ENCODE measurements around the gene MCRIP1.

MCRIP1 gene

DNA sequence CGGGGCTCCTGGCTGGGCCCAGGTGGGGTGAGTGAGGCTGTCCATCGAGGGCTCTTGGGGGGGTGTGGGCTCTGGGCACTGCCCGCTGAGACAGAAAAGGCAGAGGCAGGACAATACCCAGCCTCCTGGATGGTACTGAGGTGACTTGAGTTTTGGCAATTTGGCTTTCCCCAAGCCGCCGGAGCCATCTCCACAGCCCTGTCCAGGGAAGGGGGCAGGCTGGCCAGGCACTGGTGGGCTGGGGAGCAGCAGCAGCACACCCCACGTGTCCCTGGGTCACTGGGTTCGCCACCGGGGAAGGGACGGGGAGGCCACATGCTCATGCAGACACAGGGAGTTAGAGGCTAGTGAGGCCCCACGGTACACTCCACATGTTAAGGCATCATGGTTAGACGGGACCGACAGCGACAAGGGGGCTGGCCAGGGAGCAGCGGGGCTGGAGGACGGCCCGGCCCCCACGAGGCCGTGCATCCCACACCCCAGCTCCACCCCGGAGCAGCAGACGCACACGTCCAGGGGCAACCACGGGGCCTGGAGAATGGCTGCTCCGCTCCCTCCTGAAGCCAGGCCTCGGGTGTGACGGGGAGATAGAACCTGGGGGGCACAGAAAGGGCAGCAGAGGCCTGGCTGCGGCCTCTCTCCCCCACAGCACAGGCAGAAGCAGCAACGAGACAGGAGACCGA is 35.0 kb upstream of the MCRIP1 start:
- H3K4me3 ChIP-seq (ENCODE audit: low read depth, low read length) = no peak overlapping the region
- H3K27me3 ChIP-seq (ENCODE audit: control insufficient read depth, insufficient read depth, low read length) = no peaks in the 10 kb centered on the region
- H3K4me1 ChIP-seq (ENCODE audit: control insufficient read depth, insufficient read depth, low read length) = peaks cover 38% of the 10 kb centered on the region
- H3K9me3 ChIP-seq (ENCODE audit: control insufficient read depth, insufficient read depth, low read depth, low read length) = no peaks in the 10 kb centered on the region
- peak overlapping the region; percentile 56 for H3K9ac ChIP-seq (ENCODE audit: low read length)
- H3K27ac ChIP-seq (ENCODE audit: low read depth, low read length) = peak overlapping the region; percentile 74; the same call in 1 of the 2 replicates
- peaks cover 47% of the 10 kb centered on the region for H3K36me3 ChIP-seq (ENCODE audit: control insufficient read depth, insufficient read depth, low read length)

DNA sequence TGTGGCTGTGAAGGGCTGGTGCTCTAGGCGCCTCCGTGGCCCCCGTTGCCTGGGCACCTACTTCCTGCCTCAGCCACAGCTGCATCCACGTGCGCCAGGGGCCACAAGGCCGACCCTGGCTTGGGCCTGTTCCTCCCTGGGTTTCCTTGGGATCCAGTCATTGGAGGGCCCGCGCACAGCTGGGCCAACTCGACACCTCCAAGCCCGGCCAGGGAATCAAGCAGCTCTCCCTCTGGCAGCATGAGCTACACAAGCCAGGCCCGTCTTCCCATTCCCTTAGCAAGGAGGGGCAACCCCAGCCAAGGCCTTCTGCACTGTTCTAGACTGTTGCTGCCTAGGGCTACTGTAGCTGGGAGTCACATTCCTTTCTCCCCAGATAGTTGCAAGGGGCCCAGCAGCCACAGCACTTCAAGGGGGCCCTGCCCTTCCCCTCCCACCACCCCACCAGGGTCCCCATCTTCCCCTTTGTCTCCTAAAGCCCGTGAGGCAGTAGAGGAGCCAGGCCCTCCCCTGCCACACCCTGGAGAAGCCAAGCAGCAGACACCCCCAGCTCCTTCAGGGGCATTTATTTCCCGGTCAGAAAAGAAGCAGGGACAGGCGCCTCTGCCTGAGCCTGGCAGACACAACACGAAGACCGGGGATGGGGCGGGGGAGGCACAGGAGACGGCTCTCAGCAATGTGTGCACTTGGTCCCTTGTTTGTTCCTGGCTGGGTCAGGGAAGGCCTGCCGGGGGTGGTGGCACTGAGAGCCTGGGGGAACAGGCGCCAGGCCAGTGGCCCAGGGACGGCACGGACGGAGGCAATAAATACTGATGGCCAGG is 34.3 kb upstream of the MCRIP1 start:
- no peaks in the 10 kb centered on the region for H3K27me3 ChIP-seq (ENCODE audit: control insufficient read depth, insufficient read depth, low read length)
- H3K4me3 ChIP-seq (ENCODE audit: low read depth, low read length) = no peak overlapping the region
- 0 out of 2 replicates have a peak overlapping the region, but pooled peaks have one; percentile 74 for H3K27ac ChIP-seq (ENCODE audit: low read depth, low read length)
- peak overlapping the region; percentile 56 for H3K9ac ChIP-seq (ENCODE audit: low read length)
- peaks cover 53% of the 10 kb centered on the region for H3K36me3 ChIP-seq (ENCODE audit: control insufficient read depth, insufficient read depth, low read length)
- peaks cover 38% of the 10 kb centered on the region for H3K4me1 ChIP-seq (ENCODE audit: control insufficient read depth, insufficient read depth, low read length)
- H3K9me3 ChIP-seq (ENCODE audit: control insufficient read depth, insufficient read depth, low read depth, low read length) = no peaks in the 10 kb centered on the region

- no peak overlapping the region for H3K4me3 ChIP-seq (ENCODE audit: low read depth, low read length)
- H3K4me1 ChIP-seq (ENCODE audit: control insufficient read depth, insufficient read depth, low read length) = peaks cover 38% of the 10 kb centered on the region
- H3K9me3 ChIP-seq (ENCODE audit: control insufficient read depth, insufficient read depth, low read depth, low read length) = no peaks in the 10 kb centered on the region
- no peak overlapping the region for H3K27ac ChIP-seq (ENCODE audit: low read depth, low read length)
- H3K27me3 ChIP-seq (ENCODE audit: control insufficient read depth, insufficient read depth, low read length) = no peaks in the 10 kb centered on the region
- H3K9ac ChIP-seq (ENCODE audit: low read length) = no peak overlapping the region
- H3K36me3 ChIP-seq (ENCODE audit: control insufficient read depth, insufficient read depth, low read length) = peaks cover 53% of the 10 kb centered on the region
These were observed 33.5 kb upstream of the MCRIP1 start for GRCh38 chr17:81866440-81867169.

DNA sequence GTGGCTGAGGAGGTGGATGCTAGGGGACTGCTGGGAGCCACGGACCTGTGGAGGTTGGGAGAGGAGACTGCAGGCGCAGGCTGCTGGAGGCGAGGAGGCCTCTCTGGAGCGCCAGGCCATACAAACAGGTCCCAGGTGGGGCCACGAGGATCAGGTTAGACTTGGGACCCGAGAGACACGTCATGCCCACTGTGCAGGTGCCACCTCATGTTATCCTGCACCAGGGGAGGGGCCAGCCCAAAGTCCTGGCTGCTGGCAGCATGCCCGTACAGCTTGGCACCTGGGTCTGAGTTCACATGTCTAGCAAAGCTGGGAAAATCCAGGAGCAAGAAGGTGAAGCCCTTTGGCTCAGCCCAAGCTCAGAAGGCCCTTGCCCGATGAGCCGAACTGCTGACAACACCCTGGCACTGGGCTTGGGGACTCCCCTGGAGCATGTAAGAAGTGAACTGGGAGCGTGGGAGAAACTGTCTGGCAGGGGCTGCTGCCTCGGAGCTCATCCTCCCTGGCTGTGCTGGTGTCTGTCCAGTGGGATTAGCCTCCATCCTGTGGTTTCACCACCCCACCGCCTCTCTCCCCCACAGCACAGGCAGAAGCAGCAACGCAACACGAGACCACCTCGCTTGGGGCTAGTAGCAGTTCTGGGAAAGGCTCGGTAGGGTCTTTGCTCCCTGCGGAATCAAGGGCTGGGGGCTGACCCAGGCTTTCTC is 32.8 kb upstream of the MCRIP1 start:
- Histone ChIP-seq H3K27ac (ENCODE audit: low read depth, low read length) (no peak overlapping the region), H3K36me3 (ENCODE audit: control insufficient read depth, insufficient read depth, low read length) (peaks cover 53% of the 10 kb centered on the region), H3K9me3 (ENCODE audit: control insufficient read depth, insufficient read depth, low read depth, low read length) (no peaks in the 10 kb centered on the region), H3K4me3 (ENCODE audit: low read depth, low read length) (no peak overlapping the region), H3K9ac (ENCODE audit: low read length) (no peak overlapping the region), H3K27me3 (ENCODE audit: control insufficient read depth, insufficient read depth, low read length) (no peaks in the 10 kb centered on the region), H3K4me1 (ENCODE audit: control insufficient read depth, insufficient read depth, low read length) (peaks cover 38% of the 10 kb centered on the region)

- peaks cover 53% of the 10 kb centered on the region for H3K36me3 ChIP-seq (ENCODE audit: control insufficient read depth, insufficient read depth, low read length)
- no peaks in the 10 kb centered on the region for H3K9me3 ChIP-seq (ENCODE audit: control insufficient read depth, insufficient read depth, low read depth, low read length)
- H3K4me1 ChIP-seq (ENCODE audit: control insufficient read depth, insufficient read depth, low read length) = peaks cover 38% of the 10 kb centered on the region
- no peak overlapping the region for H3K4me3 ChIP-seq (ENCODE audit: low read depth, low read length)
- H3K9ac ChIP-seq (ENCODE audit: low read length) = no peak overlapping the region
- H3K27me3 ChIP-seq (ENCODE audit: control insufficient read depth, insufficient read depth, low read length) = no peaks in the 10 kb centered on the region
- H3K27ac ChIP-seq (ENCODE audit: low read depth, low read length) = no peak overlapping the region
These were observed 32.3 kb upstream of the MCRIP1 start for GRCh38 chr17:81865358-81865732.

DNA sequence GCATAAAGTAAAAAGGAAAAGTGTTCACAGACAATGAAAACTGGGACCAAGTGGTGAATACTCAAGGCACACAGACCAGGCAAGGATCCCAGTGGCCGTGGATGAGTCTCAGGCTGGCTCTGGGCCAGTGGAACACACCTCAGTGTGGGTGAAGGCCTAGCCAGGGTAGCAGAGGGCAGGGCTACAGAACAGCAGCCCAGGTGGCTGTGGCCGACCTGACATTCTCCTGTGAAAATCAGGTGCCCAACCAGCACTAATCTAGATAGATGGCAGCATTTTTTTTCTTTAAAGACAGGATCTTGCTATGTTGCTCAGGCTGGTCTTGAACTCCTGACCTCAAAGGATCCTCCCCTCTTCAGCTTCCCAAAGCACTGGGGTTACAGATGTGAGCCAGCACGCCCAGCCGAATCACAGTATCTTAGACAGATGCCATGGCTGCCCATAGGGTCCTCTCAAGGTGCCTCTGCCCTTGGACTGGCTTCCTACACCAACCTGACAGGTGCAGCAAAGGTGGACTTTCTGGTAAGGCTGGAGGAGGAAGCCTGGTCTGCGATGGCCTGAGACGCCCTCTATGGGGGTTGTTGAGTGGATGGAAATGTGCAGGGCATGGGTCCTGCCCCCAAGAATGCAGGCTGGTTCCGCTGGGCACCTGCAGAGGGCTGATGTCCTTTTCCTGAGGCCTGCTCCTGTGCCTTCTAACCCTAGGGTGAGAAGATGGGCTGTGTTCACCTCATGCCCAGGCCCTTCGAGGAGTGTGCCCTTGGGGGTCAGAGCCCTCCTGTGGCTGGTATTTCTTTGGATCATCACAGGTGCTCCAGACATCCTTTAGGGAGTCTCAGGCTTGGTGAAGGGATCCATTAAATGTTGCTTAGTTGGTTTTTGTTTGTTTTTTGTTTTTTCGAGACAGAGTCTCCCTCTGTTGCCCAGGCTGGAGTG is 31.0 kb upstream of the MCRIP1 start:
- H3K27me3 ChIP-seq (ENCODE audit: control insufficient read depth, insufficient read depth, low read length) = no peaks in the 10 kb centered on the region
- H3K4me3 ChIP-seq (ENCODE audit: low read depth, low read length) = no peak overlapping the region
- H3K9me3 ChIP-seq (ENCODE audit: control insufficient read depth, insufficient read depth, low read depth, low read length) = no peaks in the 10 kb centered on the region
- no peak overlapping the region for H3K27ac ChIP-seq (ENCODE audit: low read depth, low read length)
- H3K36me3 ChIP-seq (ENCODE audit: control insufficient read depth, insufficient read depth, low read length) = peaks cover 50% of the 10 kb centered on the region
- H3K4me1 ChIP-seq (ENCODE audit: control insufficient read depth, insufficient read depth, low read length) = peaks cover 33% of the 10 kb centered on the region
- no peak overlapping the region for H3K9ac ChIP-seq (ENCODE audit: low read length)

DNA sequence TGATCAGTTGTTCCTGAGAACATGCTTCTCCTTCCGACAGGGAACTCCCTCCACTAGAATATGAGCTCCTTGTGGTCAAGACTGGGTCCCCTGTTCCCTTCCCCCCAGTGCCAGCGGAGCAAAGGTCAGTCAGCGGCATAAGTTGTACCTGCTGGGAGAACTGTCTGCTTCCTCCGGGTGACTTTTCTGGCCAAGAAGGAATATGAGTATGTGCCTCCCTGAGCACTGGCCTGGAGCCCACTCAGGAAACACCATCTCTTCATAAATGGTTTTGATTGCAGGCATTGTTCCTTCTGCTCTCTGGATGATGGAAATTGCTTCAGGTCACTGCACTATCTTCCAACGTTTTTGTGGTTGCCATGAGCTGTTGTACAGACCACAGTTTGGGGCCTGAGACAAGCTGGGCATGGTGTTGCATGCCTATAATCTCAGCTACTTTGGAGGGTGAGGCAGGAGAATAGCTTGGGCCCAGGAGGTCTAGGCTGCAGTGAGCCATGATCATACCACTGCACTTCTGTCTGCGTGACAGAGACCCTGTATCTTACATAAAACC is 30.1 kb upstream of the MCRIP1 start:
- H3K4me1 ChIP-seq (ENCODE audit: control insufficient read depth, insufficient read depth, low read length) = peaks cover 28% of the 10 kb centered on the region

GRCh38 chr17:81860756-81861568 is 27.9 kb upstream of the MCRIP1 start:
- peak overlapping the region; percentile 77 for H3K27ac ChIP-seq (ENCODE audit: low read depth, low read length)
- H3K27me3 ChIP-seq (ENCODE audit: control insufficient read depth, insufficient read depth, low read length) = no peaks in the 10 kb centered on the region
- H3K9me3 ChIP-seq (ENCODE audit: control insufficient read depth, insufficient read depth, low read depth, low read length) = no peaks in the 10 kb centered on the region
- H3K4me3 ChIP-seq (ENCODE audit: low read depth, low read length) = peak overlapping the region; percentile 95
- peak overlapping the region; percentile 92 for H3K9ac ChIP-seq (ENCODE audit: low read length)
- peaks cover 9% of the 10 kb centered on the region for H3K4me1 ChIP-seq (ENCODE audit: control insufficient read depth, insufficient read depth, low read length)
- peaks cover 56% of the 10 kb centered on the region for H3K36me3 ChIP-seq (ENCODE audit: control insufficient read depth, insufficient read depth, low read length)

More for the DNA sequence above, 30.1 kb upstream of the MCRIP1 start:
- Histone ChIP-seq H3K9ac (ENCODE audit: low read length) (no peak overlapping the region), H3K9me3 (ENCODE audit: control insufficient read depth, insufficient read depth, low read depth, low read length) (no peaks in the 10 kb centered on the region), H3K27me3 (ENCODE audit: control insufficient read depth, insufficient read depth, low read length) (no peaks in the 10 kb centered on the region), H3K36me3 (ENCODE audit: control insufficient read depth, insufficient read depth, low read length) (peaks cover 52% of the 10 kb centered on the region), H3K4me3 (ENCODE audit: low read depth, low read length) (no peak overlapping the region), H3K27ac (ENCODE audit: low read depth, low read length) (no peak overlapping the region)

DNA sequence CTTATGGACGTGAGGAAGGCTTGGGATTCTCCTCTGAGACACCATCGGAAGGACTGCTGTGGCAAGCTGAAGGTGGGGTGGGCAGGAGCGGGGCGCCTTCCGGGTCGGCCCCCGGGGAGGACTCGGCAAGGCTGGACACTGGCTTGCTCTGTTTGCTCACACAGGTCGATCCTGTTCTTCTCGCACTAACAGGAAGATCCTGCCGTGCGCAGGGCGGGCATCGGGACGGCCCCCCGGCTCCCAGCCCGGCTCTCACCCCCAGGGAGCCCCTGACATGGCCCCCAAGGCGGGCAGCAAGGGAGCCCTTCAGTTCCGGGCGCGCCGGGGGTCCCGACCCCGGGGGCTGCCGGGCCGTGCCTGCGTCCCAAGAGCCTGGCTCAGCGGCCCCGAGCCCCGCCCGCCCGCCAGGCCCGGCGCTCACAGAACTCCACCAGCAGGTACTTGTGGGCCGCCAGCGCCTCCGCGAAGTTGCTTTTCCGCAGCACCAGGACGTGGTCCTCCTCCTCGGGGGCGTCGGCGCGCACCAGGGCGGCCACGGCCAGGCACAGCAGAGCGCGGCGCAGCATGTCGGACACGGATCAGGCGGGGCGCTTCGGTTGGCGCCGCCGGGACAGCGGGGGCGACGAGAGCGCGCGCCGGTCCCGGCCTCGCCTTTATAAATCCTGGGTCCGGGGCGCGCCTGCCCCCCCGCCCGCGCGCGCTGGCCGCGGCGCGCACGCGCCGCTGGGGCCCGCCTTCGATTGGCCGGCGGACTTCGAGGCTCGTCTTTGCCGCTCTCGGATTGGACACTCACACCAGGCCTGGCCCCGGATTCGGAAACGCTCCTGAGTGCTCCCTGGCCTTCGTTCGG is 27.0 kb upstream of the MCRIP1 start, which contains the start of gene P4HB:
P4HB (minus strand) TSS at position 630 of the 850 bp plus-strand sequence; CDS start at position 566, 64 bp downstream.
- peak within 1 kb of the TSS; percentile 92 for H3K9ac ChIP-seq (ENCODE audit: low read length)
- peak within 1 kb of the TSS; percentile 93 for H3K27ac ChIP-seq (ENCODE audit: low read depth, low read length)
- H3K36me3 ChIP-seq (ENCODE audit: control insufficient read depth, insufficient read depth, low read length) = peaks cover 56% of the 10 kb centered on the region
- peaks cover 9% of the 10 kb centered on the region for H3K4me1 ChIP-seq (ENCODE audit: control insufficient read depth, insufficient read depth, low read length)
- H3K9me3 ChIP-seq (ENCODE audit: control insufficient read depth, insufficient read depth, low read depth, low read length) = no peaks in the 10 kb centered on the region
- H3K27me3 ChIP-seq (ENCODE audit: control insufficient read depth, insufficient read depth, low read length) = no peaks in the 10 kb centered on the region
- peak within 1 kb of the TSS; percentile 95 for H3K4me3 ChIP-seq (ENCODE audit: low read depth, low read length)

Data from HUES6 (cell line).